NCI-H345 treated with DMSO at 0.1 percent for 48 hours (cell line): Measurements from ENCODE around the gene PRMT7.

Experiments used
- DNase-seq: peaks from one replicate; lab custom pipeline; 2025; ENCODE audit not compliant: unreplicated experiment; lab: John Stamatoyannopoulos, UW

PRMT7 gene

GRCh38 chr16:68310774-68311511 lies at the start of gene PRMT7, which contains the start of gene SLC7A6OS:
PRMT7 (plus strand) TSS chr16:68311019; CDS start chr16:68315980, 4,961 bp downstream.
SLC7A6OS (minus strand) TSS chr16:68310946; CDS start chr16:68310926, 20 bp downstream.
- peak; percentile 76 for DNase-seq

GRCh38 chr16:68263559-68264127 lies 47.2 kb upstream of the PRMT7 start:
- no peak for DNase-seq

- no peak for DNase-seq
Observed at GRCh38 chr16:68264128-68265077, 46.4 kb upstream of the PRMT7 start, which contains the start of gene SLC7A6. SLC7A6 (plus strand) TSS chr16:68264526; CDS start chr16:68274727, 10,201 bp downstream.

- DNase-seq: no peak
Observed at GRCh38 chr16:68265078-68265920, 45.5 kb upstream of the PRMT7 start.

GRCh38 chr16:68267612-68268405 lies 43.0 kb upstream of the PRMT7 start:
- DNase-seq: no peak

GRCh38 chr16:68269793-68270192 lies 41.0 kb upstream of the PRMT7 start:
- DNase-seq: no peak

GRCh38 chr16:68270353-68270752 lies 40.5 kb upstream of the PRMT7 start:
- no peak for DNase-seq

GRCh38 chr16:68272507-68273209 lies 38.2 kb upstream of the PRMT7 start:
- peak; percentile 41 for DNase-seq

- no peak for DNase-seq
Observed at GRCh38 chr16:68273459-68273858, 37.4 kb upstream of the PRMT7 start.

GRCh38 chr16:68273896-68274295 lies 36.9 kb upstream of the PRMT7 start:
- no peak for DNase-seq

- DNase-seq: no peak
Observed at GRCh38 chr16:68274441-68274840, 36.4 kb upstream of the PRMT7 start.

- DNase-seq: peak; percentile 34
Observed at GRCh38 chr16:68275611-68276191, 35.1 kb upstream of the PRMT7 start.

GRCh38 chr16:68276223-68276622 lies 34.6 kb upstream of the PRMT7 start:
- DNase-seq: no peak

GRCh38 chr16:68279726-68280558 lies 30.9 kb upstream of the PRMT7 start:
- no peak for DNase-seq

GRCh38 chr16:68281368-68282063 lies 29.3 kb upstream of the PRMT7 start:
- no peak for DNase-seq

- no peak for DNase-seq
Observed at GRCh38 chr16:68282064-68282452, 28.8 kb upstream of the PRMT7 start.

- no peak for DNase-seq
Observed at GRCh38 chr16:68283346-68283745, 27.5 kb upstream of the PRMT7 start.
